H1 (cell line): ENCODE results near the gene AASDH. TPM values are rescaled to one million over a fixed set of nuclear protein-coding genes. Genes with fewer than 3 reads are reported as not detected.

ENCODE experiments used
- ASH2L ChIP-seq: fragments of 200-600, 300-600 bp; sonication (generic); IDR thresholded peaks from one replicate; pipeline ENCODE4 v1.7.1; 2017; ENCODE audit warnings: low read length
- CBX5 ChIP-seq: fragments of 300-800, 300-1000 bp; sonication (generic); IDR thresholded peaks from 2 replicates; pipeline ENCODE4 v1.7.1; 2016; ENCODE audit warnings: antibody characterized with exemption, low read length, low read depth
- EGR1 ChIP-seq: IDR thresholded peaks from 2 replicates; pipeline ENCODE4 v1.6.1; 2011; ENCODE audit warnings: low read depth, low read length, borderline replicate concordance
- EP300 ChIP-seq, 2 experiments: IDR thresholded peaks; 1 replicate in 1 of 2; 2 replicates in 1 of 2; pipeline ENCODE4 v1.6.1; 2011 to 2012; ENCODE audit warnings: low read depth in 2 of 2, low read length in 2 of 2, mild to moderate bottlenecking in 2 of 2, borderline replicate concordance in 1 of 2, inconsistent platforms in 1 of 2, moderate library complexity in 1 of 2
- SIRT6 ChIP-seq: IDR thresholded peaks from one replicate; pipeline ENCODE4 v1.7.1; 2012; ENCODE audit warnings: low read length, inconsistent platforms
- SP1 ChIP-seq: IDR thresholded peaks from 2 replicates; pipeline ENCODE4 v1.6.1; 2011; ENCODE audit warnings: low read depth, low read length
- SP2 ChIP-seq: IDR thresholded peaks from 2 replicates; pipeline ENCODE4 v1.6.1; 2012; ENCODE audit warnings: mild to moderate bottlenecking, low read length, inconsistent platforms
- SUZ12 ChIP-seq: fragments of 200-600 bp; sonication (generic); IDR thresholded peaks from 2 replicates; pipeline ENCODE4 v1.6.1; 2012; ENCODE audit warnings: mild to moderate bottlenecking, inconsistent platforms, low read length, moderate library complexity, mixed read lengths
- polyA plus RNA-seq, 7 experiments: library from polyadenylated mRNA; depleted of rRNA in 3 of 7; stranded (reverse) in 5 of 7; unstranded in 2 of 7; fragments of >200 nt in 5 of 7; fragments of 200-250 nt in 2 of 7; gene quantifications; 1 replicate in 5 of 7; 2 replicates in 1 of 7; 4 replicates in 1 of 7; pipeline versions ENCODE4 v1.2.1 to v1.2.3, GENCODE V29; 2011 to 2013; ENCODE audit warnings: missing spikeins in 2 of 7, mixed read lengths in 2 of 7
- total RNA-seq: library from RNA; stranded (reverse); fragmentation: NEBNext Ultra II Directional; extraction: Animal tissue kit (Norgen Biotek cat#: 25700); gene quantifications from 2 replicates; pipeline ENCODE4 v1.2.1, GENCODE V29; 2021

AASDH gene
- total and polyA plus RNA-seq, 2 of the 8 experiments (the other 6 are each of a cell fraction or from before 2014, with no cell fraction given), result 8.0 to 10.9 TPM

DNA sequence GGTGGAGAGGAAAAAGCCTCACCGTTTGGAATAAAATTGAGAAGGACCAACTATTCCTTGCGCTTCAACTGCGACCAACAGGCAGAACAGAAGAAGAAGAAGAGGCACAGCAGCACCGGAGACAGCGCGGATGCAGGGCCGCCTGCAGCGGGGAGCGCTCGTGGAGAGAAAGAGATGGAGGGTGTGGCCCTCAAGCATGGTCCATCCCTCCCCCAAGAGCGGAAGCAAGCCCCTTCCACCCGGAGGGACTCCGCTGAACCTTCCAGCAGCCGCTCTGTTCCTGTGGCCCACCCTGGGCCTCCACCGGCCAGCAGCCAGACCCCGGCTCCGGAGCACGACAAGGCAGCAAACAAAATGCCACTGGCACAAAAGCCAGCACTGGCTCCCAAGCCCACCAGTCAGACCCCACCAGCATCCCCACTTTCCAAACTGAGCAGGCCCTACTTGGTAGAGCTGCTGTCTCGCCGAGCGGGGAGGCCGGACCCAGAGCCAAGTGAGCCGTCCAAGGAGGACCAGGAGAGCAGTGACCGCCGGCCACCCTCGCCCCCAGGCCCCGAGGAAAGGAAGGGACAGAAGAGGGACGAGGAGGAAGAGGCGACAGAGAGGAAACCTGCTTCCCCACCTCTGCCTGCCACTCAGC, 71.2 kb downstream of the AASDH start (continued):
- TF ChIP-seq SP2 (no peak), ASH2L (no peak), EP300 (IDR thresholded peaks at IDR 0.05; ENCODE audit: borderline replicate concordance in 1 of 2, low read depth in 2 of 2, low read length in 2 of 2) (no peak), SP1 (no peak), SUZ12 (no peak), EGR1 (no peak), SIRT6 (no peak), CBX5 (no peak)
